K562 (cell line): ENCODE measurements around the gene ZNF346. TPM values are rescaled to one million over a fixed set of nuclear protein-coding genes. Genes with fewer than 3 reads are reported as not detected.

ENCODE experiments used
- CREB3L1 ChIP-seq: fragments of 450-650 bp; IDR thresholded peaks from 2 replicates; pipeline ENCODE4 v1.6.1; 2014; ENCODE audit warnings: low read depth, mild to moderate bottlenecking, moderate library complexity, borderline replicate concordance
- CSDE1 ChIP-seq, 2 experiments: fragments of 450-650 bp; IDR thresholded peaks; 2 replicates each; pipeline ENCODE4 v1.6.1; 2016; ENCODE audit warnings: mild to moderate bottlenecking in 1 of 2
- HDAC1 ChIP-seq, 2 experiments: fragments of 450-650 bp; IDR thresholded peaks; 2 replicates each; pipeline ENCODE4 v1.6.1; 2016 to 2017; ENCODE audit warnings: inconsistent platforms in 1 of 2, mild to moderate bottlenecking in 1 of 2, moderate library complexity in 1 of 2
- KAT7 ChIP-seq: sonication (generic); formaldehyde crosslinking; IDR thresholded peaks from 2 replicates; pipeline ENCODE4 v1.8.0; 2022; ENCODE audit warnings: missing genetic modification reagents, mild to moderate bottlenecking, borderline replicate concordance
- NFE2 ChIP-seq: IDR thresholded peaks from 2 replicates; pipeline ENCODE4 v1.6.1; 2014; ENCODE audit warnings: antibody characterized with exemption, low read depth
- PHF20 ChIP-seq: fragments of 450-650 bp; IDR thresholded peaks from 2 replicates; pipeline ENCODE4 v1.6.1; 2018; ENCODE audit not compliant: partially characterized antibody
- PHF8 ChIP-seq: fragments of 200-600 bp; sonication (generic); IDR thresholded peaks from 2 replicates; pipeline ENCODE4 v1.6.1; 2012; ENCODE audit warnings: mixed run types, mild to moderate bottlenecking, inconsistent platforms, low read length, moderate library complexity, borderline replicate concordance
- PRDM10 ChIP-seq: fragments of 450-650 bp; IDR thresholded peaks from 2 replicates; pipeline ENCODE4 v1.6.1; 2018; ENCODE audit not compliant: partially characterized antibody
- RBBP5 ChIP-seq: fragments of 200-600 bp; sonication (generic); IDR thresholded peaks from 2 replicates; pipeline ENCODE4 v1.6.1; 2012; ENCODE audit warnings: borderline replicate concordance, mild to moderate bottlenecking, low read length, control low read depth, inconsistent platforms; ENCODE audit not compliant: insufficient read depth, poor library complexity, severe bottlenecking
- TAF1 ChIP-seq: IDR thresholded peaks from 2 replicates; pipeline ENCODE4 v1.6.1; 2011; ENCODE audit warnings: mild to moderate bottlenecking, low read length, moderate library complexity; ENCODE audit not compliant: insufficient read depth, control insufficient read depth, severe bottlenecking; ENCODE audit errors: extremely low read depth
- ZNF282 ChIP-seq: sonication (generic); formaldehyde crosslinking; IDR thresholded peaks from 2 replicates; pipeline ENCODE4 v1.8.1; 2023; ENCODE audit warnings: missing genetic modification reagents
- polyA plus RNA-seq, 8 experiments: library from polyadenylated mRNA; depleted of rRNA in 4 of 8; stranded (reverse) in 5 of 8; unstranded in 3 of 8; fragments of >200 nt; fragmentation: Nextera tagmentation in 2 of 8; fragmentation: Illumina TruSeq in 1 of 8; extraction: Ambion mirVana in 2 of 8; extraction: Trizol in 1 of 8; gene quantifications; 2 replicates each; pipeline versions ENCODE4 v1.2.1 to v1.2.3, GENCODE V29; 2011 to 2014; ENCODE audit warnings: inconsistent platforms in 1 of 8, missing spikeins in 1 of 8
- total RNA-seq, 7 experiments: library from RNA; depleted of rRNA in 6 of 7; stranded (reverse); fragments of >200 nt in 6 of 7; fragmentation: Illumina TruSeq in 2 of 7; extraction: Trizol in 2 of 7; gene quantifications; 2 replicates each; pipeline versions ENCODE4 v1.2.1 to v1.2.3, GENCODE V29; 2011 to 2021; ENCODE audit warnings: low replicate concordance in 1 of 7
- TF ChIP-seq, protein P1 (sequence below), 2 experiments: IDR thresholded peaks; 2 replicates each; pipeline ENCODE4 v1.6.1; 2011; ENCODE audit warnings: borderline replicate concordance in 1 of 2, control low read depth in 1 of 2, low read depth in 1 of 2, low read length in 1 of 2, mild to moderate bottlenecking in 1 of 2, mixed read lengths in 1 of 2, moderate library complexity in 1 of 2; ENCODE audit not compliant: insufficient read depth in 1 of 2, insufficient read length in 1 of 2, poor library complexity in 1 of 2, severe bottlenecking in 1 of 2; ENCODE audit errors: extremely low read depth in 1 of 2
- TF ChIP-seq, protein P2 (sequence below): fragments of 250-450 bp; sonication (Bioruptor Pico); IDR thresholded peaks from 2 replicates; pipeline ENCODE4 v1.9.0; 2021; ENCODE audit warnings: mild to moderate bottlenecking, inconsistent platforms
- TF ChIP-seq, protein P3 (sequence below): sonication (generic); formaldehyde crosslinking; IDR thresholded peaks from 2 replicates; pipeline ENCODE4 v1.8.0; 2022; ENCODE audit warnings: mild to moderate bottlenecking, missing genetic modification reagents

ZNF346 gene
- total and polyA plus RNA-seq, 9 of the 15 experiments (the other 6 are each of a cell fraction or from before 2014, with no cell fraction given): 5.0 to 25.1 (median 20.1) TPM

- TF ChIP-seq PHF20 (peak; percentile 50), KAT7 (peak; percentile 83), PRDM10 (peak; percentile 35), NFE2 (no peak), CREB3L1 (peak; percentile 91), CSDE1 (IDR thresholded peaks at IDR 0.05) (peak in 1 of 2 experiments; percentile 20; a peak in 1 of 4 replicates), HDAC1 (IDR thresholded peaks at IDR 0.05) (peak in 1 of 2 experiments; percentile 9; a peak in 1 of 4 replicates), RBBP5 (peak; percentile 93), TAF1 (peak; percentile 87), ZNF282 (peak; percentile 95; the same call in 1 of the 2 replicates), PHF8 (peak; percentile 95)
- TF ChIP-seq, protein P1, sequence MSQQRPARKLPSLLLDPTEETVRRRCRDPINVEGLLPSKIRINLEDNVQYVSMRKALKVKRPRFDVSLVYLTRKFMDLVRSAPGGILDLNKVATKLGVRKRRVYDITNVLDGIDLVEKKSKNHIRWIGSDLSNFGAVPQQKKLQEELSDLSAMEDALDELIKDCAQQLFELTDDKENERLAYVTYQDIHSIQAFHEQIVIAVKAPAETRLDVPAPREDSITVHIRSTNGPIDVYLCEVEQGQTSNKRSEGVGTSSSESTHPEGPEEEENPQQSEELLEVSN (IDR thresholded peaks at IDR 0.05; ENCODE audit: borderline replicate concordance in 1 of 2, extremely low read depth in 1 of 2, insufficient read depth in 1 of 2, insufficient read length in 1 of 2, low read depth in 1 of 2, low read length in 1 of 2, poor library complexity in 1 of 2, severe bottlenecking in 1 of 2): peak; percentile 56 to 73
- TF ChIP-seq, protein P2, sequence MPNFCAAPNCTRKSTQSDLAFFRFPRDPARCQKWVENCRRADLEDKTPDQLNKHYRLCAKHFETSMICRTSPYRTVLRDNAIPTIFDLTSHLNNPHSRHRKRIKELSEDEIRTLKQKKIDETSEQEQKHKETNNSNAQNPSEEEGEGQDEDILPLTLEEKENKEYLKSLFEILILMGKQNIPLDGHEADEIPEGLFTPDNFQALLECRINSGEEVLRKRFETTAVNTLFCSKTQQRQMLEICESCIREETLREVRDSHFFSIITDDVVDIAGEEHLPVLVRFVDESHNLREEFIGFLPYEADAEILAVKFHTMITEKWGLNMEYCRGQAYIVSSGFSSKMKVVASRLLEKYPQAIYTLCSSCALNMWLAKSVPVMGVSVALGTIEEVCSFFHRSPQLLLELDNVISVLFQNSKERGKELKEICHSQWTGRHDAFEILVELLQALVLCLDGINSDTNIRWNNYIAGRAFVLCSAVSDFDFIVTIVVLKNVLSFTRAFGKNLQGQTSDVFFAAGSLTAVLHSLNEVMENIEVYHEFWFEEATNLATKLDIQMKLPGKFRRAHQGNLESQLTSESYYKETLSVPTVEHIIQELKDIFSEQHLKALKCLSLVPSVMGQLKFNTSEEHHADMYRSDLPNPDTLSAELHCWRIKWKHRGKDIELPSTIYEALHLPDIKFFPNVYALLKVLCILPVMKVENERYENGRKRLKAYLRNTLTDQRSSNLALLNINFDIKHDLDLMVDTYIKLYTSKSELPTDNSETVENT (CRISPR knock-in tag): 0 out of 2 replicates have a peak, but pooled peaks have one; percentile 6
- TF ChIP-seq, protein P3, sequence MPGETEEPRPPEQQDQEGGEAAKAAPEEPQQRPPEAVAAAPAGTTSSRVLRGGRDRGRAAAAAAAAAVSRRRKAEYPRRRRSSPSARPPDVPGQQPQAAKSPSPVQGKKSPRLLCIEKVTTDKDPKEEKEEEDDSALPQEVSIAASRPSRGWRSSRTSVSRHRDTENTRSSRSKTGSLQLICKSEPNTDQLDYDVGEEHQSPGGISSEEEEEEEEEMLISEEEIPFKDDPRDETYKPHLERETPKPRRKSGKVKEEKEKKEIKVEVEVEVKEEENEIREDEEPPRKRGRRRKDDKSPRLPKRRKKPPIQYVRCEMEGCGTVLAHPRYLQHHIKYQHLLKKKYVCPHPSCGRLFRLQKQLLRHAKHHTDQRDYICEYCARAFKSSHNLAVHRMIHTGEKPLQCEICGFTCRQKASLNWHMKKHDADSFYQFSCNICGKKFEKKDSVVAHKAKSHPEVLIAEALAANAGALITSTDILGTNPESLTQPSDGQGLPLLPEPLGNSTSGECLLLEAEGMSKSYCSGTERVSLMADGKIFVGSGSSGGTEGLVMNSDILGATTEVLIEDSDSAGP (CRISPR knock-in tag): no peak
Observed at GRCh38 chr5:177022386-177023302, at the start of gene ZNF346 (continued).
